ENCODE data around the gene MEGF9. TPM values are rescaled to one million over a fixed set of nuclear protein-coding genes. Genes with fewer than 3 reads are reported as not detected.

The MEGF9 gene
- total RNA-seq, 2 experiments from 2014 or later: 5.1 to 10.2 TPM

DNA sequence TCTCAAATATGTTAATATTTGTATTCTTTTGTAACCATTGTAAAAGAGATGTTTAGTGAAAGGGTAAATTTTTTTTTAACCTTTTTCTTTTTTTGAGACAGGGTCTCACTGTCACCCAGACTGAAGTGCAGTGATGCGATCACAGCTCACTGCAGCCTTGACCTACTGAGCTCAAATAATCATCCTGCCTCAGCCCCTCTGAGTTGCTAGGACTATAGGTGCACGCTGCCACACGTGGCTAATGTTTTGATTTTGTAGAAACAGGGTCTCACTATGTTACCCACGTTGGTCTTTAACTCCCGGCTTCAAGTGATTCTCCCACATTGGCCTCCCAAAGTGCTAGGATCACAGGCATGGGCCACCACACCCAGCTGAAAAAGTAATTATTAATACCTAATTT lies 76.4 kb downstream of the MEGF9 start:
- DNase-seq (ENCODE audit: low spot score): no peak
- no peaks in the 10 kb centered on the region for H3K4me1 ChIP-seq (ENCODE audit: insufficient read depth, low read length, poor library complexity, severe bottlenecking)
- H4K20me1 ChIP-seq (ENCODE audit: insufficient read depth, low read length): no peaks in the 10 kb centered on the region
- H3K27ac ChIP-seq (ENCODE audit: low read depth, low read length, poor library complexity, severe bottlenecking): no peak overlapping the region
- intact Hi-C loops (cut with micrococcal nuclease; ENCODE audit: unreplicated experiment): no loop called here
- H3K79me2 ChIP-seq (ENCODE audit: insufficient read depth, low read depth, low read length): no peaks in the 10 kb centered on the region
- H3K4me2 ChIP-seq (ENCODE audit: low read length): no peak overlapping the region
- H3K36me3 ChIP-seq (ENCODE audit: insufficient read depth, low read length): no peaks in the 10 kb centered on the region
- no peak overlapping the region for H2AFZ ChIP-seq (ENCODE audit: low read length)
- no TSS peak for BruUV-seq (replicated peaks)
- POLR2A ChIA-PET: interaction anchor here (0.6 kb wide), 1 partner anchor 24 kb away, joined by 3 read pairs; no protein-coding TSS in a partner anchor
- peaks cover 12% of the 10 kb centered on the region; the same call in 1 of the 2 replicates for H3K9me3 ChIP-seq (ENCODE audit: low read length)
- TF ChIP-seq EZH2phosphoT487 (IDR thresholded peaks at IDR 0.05; ENCODE audit: borderline replicate concordance, low read depth, low read length): no peak
- TF ChIP-seq, protein P1, sequence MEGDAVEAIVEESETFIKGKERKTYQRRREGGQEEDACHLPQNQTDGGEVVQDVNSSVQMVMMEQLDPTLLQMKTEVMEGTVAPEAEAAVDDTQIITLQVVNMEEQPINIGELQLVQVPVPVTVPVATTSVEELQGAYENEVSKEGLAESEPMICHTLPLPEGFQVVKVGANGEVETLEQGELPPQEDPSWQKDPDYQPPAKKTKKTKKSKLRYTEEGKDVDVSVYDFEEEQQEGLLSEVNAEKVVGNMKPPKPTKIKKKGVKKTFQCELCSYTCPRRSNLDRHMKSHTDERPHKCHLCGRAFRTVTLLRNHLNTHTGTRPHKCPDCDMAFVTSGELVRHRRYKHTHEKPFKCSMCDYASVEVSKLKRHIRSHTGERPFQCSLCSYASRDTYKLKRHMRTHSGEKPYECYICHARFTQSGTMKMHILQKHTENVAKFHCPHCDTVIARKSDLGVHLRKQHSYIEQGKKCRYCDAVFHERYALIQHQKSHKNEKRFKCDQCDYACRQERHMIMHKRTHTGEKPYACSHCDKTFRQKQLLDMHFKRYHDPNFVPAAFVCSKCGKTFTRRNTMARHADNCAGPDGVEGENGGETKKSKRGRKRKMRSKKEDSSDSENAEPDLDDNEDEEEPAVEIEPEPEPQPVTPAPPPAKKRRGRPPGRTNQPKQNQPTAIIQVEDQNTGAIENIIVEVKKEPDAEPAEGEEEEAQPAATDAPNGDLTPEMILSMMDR (conservative IDR thresholded peaks at IDR 0.05; ENCODE audit: low read length): no peak
- no peaks in the 10 kb centered on the region for H3K9me2 ChIP-seq (ENCODE audit: insufficient read depth, low read length)
- no peak overlapping the region for H3K4me3 ChIP-seq (ENCODE audit: low read depth, low read length, poor library complexity, severe bottlenecking)
- CTCF ChIA-PET (ENCODE audit: unreplicated experiment): no interaction called here

GRCh38 chr9:120636194-120636957 lies 77.9 kb downstream of the MEGF9 start:
- ChIA-PET CTCF (ENCODE audit: unreplicated experiment) (no interaction called here), POLR2A (no interaction called here)
- BruUV-seq (replicated peaks): no TSS peak
- no peak overlapping the region for H3K27ac ChIP-seq (ENCODE audit: low read depth, low read length, poor library complexity, severe bottlenecking)
- no peak for DNase-seq (ENCODE audit: low spot score)
- TF ChIP-seq, protein P1 (conservative IDR thresholded peaks at IDR 0.05; ENCODE audit: low read length): no peak
- no peak for TF ChIP-seq EZH2phosphoT487 (IDR thresholded peaks at IDR 0.05; ENCODE audit: borderline replicate concordance, low read depth, low read length)
- intact Hi-C loops (cut with micrococcal nuclease; ENCODE audit: unreplicated experiment): no loop called here
- H3K9me3 ChIP-seq (ENCODE audit: low read length): peaks cover 12% of the 10 kb centered on the region; the same call in 1 of the 2 replicates
- no peak overlapping the region for H3K4me3 ChIP-seq (ENCODE audit: low read depth, low read length, poor library complexity, severe bottlenecking)
- no peaks in the 10 kb centered on the region for H3K4me1 ChIP-seq (ENCODE audit: insufficient read depth, low read length, poor library complexity, severe bottlenecking)
- no peaks in the 10 kb centered on the region for H3K36me3 ChIP-seq (ENCODE audit: insufficient read depth, low read length)
- H3K4me2 ChIP-seq (ENCODE audit: low read length): no peak overlapping the region
- no peak overlapping the region for H2AFZ ChIP-seq (ENCODE audit: low read length)
- H3K9me2 ChIP-seq (ENCODE audit: insufficient read depth, low read length): no peaks in the 10 kb centered on the region
- no peaks in the 10 kb centered on the region for H4K20me1 ChIP-seq (ENCODE audit: insufficient read depth, low read length)
- H3K79me2 ChIP-seq (ENCODE audit: insufficient read depth, low read depth, low read length): no peaks in the 10 kb centered on the region

DNA sequence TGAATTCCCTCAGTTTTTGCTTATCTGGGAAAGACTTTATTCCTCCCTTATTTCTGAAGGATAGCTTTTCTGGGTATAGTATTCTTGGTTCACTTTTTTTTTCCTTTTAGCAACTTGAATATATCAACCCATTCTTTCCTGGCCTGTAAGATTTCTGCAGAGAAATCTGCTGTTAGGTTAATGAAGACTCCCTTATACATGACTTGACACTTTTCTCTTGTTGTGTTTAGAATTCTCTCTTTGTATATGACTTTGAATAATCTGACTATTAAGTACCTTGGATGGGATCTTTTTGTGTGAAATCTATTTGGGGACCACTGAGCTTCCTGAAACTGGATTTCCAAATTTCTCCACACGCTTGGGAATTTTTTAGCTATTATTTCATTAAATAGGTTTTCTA lies 79.3 kb downstream of the MEGF9 start:
- CTCF ChIA-PET (ENCODE audit: unreplicated experiment): no interaction called here
- POLR2A ChIA-PET: interaction anchor here (0.8 kb wide), 1 partner anchor 64 kb away, joined by 3 read pairs; no protein-coding TSS in a partner anchor
- no peak overlapping the region for H3K27ac ChIP-seq (ENCODE audit: low read depth, low read length, poor library complexity, severe bottlenecking)
- H2AFZ ChIP-seq (ENCODE audit: low read length): no peak overlapping the region
- no peaks in the 10 kb centered on the region for H3K4me1 ChIP-seq (ENCODE audit: insufficient read depth, low read length, poor library complexity, severe bottlenecking)
- H3K9me3 ChIP-seq (ENCODE audit: low read length): peaks cover 12% of the 10 kb centered on the region; the same call in 1 of the 2 replicates
- DNase-seq (ENCODE audit: low spot score): no peak
- H4K20me1 ChIP-seq (ENCODE audit: insufficient read depth, low read length): no peaks in the 10 kb centered on the region
- no peaks in the 10 kb centered on the region for H3K36me3 ChIP-seq (ENCODE audit: insufficient read depth, low read length)
- H3K4me3 ChIP-seq (ENCODE audit: low read depth, low read length, poor library complexity, severe bottlenecking): no peak overlapping the region
- TF ChIP-seq EZH2phosphoT487 (IDR thresholded peaks at IDR 0.05; ENCODE audit: borderline replicate concordance, low read depth, low read length): no peak
- TF ChIP-seq, protein P1 (conservative IDR thresholded peaks at IDR 0.05; ENCODE audit: low read length): no peak
- H3K4me2 ChIP-seq (ENCODE audit: low read length): no peak overlapping the region
- H3K79me2 ChIP-seq (ENCODE audit: insufficient read depth, low read depth, low read length): no peaks in the 10 kb centered on the region
- H3K9me2 ChIP-seq (ENCODE audit: insufficient read depth, low read length): no peaks in the 10 kb centered on the region
- intact Hi-C loops (cut with micrococcal nuclease; ENCODE audit: unreplicated experiment): no loop called here
- no TSS peak for BruUV-seq (replicated peaks)

All from OCI-LY7 (cell line).